Suprapubic skin (tissue), 4 donors: ENCODE measurements around the gene CD40. TPM values are rescaled to one million over a fixed set of nuclear protein-coding genes. Genes with fewer than 3 reads are reported as not detected.
A peak's percentile ranks its signal among the peaks of the same experiment; 100 is the strongest.

ENCODE experiments used
- DNase-seq, 2 donors: peaks; one replicate each; pipeline ENCODE4 v3.0.0-alpha.2; 2019; ENCODE audit warnings: low spot score in 2 of 2
- H3K27ac ChIP-seq: fragments of 200-600 bp; sonication (generic); one replicate; pipeline ENCODE4 v1.5.1; 2019
- H3K27me3 ChIP-seq: fragments of 200-600 bp; sonication (generic); one replicate; pipeline ENCODE4 v1.5.1; 2019
- H3K36me3 ChIP-seq: fragments of 200-600 bp; sonication (generic); one replicate; pipeline ENCODE4 v1.5.1; 2019
- H3K4me1 ChIP-seq: fragments of 200-600 bp; sonication (generic); one replicate; pipeline ENCODE4 v1.5.1; 2019
- H3K4me3 ChIP-seq: fragments of 200-600 bp; sonication (generic); one replicate; pipeline ENCODE4 v1.5.1; 2019; ENCODE audit warnings: mild to moderate bottlenecking
- H3K9me3 ChIP-seq: fragments of 200-600 bp; sonication (generic); one replicate; pipeline ENCODE4 v1.5.1; 2019
- EP300 ChIP-seq: sonication (generic); formaldehyde crosslinking; IDR thresholded peaks from one replicate; pipeline ENCODE4 v1.6.1; 2017; ENCODE audit warnings: antibody characterized with exemption
- POLR2A ChIP-seq, 2 donors: fragments of 450-650 bp; IDR thresholded peaks; one replicate each; pipeline ENCODE4 v1.6.1; 2017; ENCODE audit warnings: antibody characterized with exemption in 2 of 2, mild to moderate bottlenecking in 2 of 2, moderate library complexity in 2 of 2
- POLR2AphosphoS5 ChIP-seq, 3 donors: sonication (generic); formaldehyde crosslinking; IDR thresholded peaks; one replicate each; pipeline ENCODE4 v1.6.1; 2017; ENCODE audit warnings: antibody characterized with exemption in 3 of 3
- WGBS: methylation state at CpG from one replicate; pipeline ENCODE4 v1.1.5; 2018; 5-methylcytosine and 5-hydroxymethylcytosine counted together
- total RNA-seq, 4 donors: library from RNA; depleted of rRNA; stranded (reverse); fragments of >200 nt; gene quantifications; one replicate each; pipeline ENCODE4 v1.1.0, GENCODE V29; 2016
- TF ChIP-seq, protein P1 (sequence below), 2 donors: fragments of 200-600 bp in 1 of 2; fragments of 450-650 bp in 1 of 2; sonication (generic) in 1 of 2; IDR thresholded peaks; one replicate each; pipeline ENCODE4 v1.5.1; 2016 to 2019; ENCODE audit warnings: antibody characterized with exemption in 2 of 2, mild to moderate bottlenecking in 1 of 2, moderate library complexity in 1 of 2

The CD40 gene
- total RNA-seq, 4 donors from 2014 or later = 12.9 to 30.6 (median 17.2) TPM

GRCh38 chr20:46128310-46129151 lies 10.4 kb downstream of the CD40 start:
- 67% methylated on average over 4 of the region's 16 CpGs for WGBS
- H3K27ac ChIP-seq = no peak overlapping the region
- TF ChIP-seq, protein P1, sequence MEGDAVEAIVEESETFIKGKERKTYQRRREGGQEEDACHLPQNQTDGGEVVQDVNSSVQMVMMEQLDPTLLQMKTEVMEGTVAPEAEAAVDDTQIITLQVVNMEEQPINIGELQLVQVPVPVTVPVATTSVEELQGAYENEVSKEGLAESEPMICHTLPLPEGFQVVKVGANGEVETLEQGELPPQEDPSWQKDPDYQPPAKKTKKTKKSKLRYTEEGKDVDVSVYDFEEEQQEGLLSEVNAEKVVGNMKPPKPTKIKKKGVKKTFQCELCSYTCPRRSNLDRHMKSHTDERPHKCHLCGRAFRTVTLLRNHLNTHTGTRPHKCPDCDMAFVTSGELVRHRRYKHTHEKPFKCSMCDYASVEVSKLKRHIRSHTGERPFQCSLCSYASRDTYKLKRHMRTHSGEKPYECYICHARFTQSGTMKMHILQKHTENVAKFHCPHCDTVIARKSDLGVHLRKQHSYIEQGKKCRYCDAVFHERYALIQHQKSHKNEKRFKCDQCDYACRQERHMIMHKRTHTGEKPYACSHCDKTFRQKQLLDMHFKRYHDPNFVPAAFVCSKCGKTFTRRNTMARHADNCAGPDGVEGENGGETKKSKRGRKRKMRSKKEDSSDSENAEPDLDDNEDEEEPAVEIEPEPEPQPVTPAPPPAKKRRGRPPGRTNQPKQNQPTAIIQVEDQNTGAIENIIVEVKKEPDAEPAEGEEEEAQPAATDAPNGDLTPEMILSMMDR (IDR thresholded peaks at IDR 0.05) = peak in 1 of 2 donors; percentile 34
- TF ChIP-seq POLR2A (IDR thresholded peaks at IDR 0.05) = no peak
- H3K27me3 ChIP-seq = peaks cover 25% of the 10 kb centered on the region
- DNase-seq = peak in 1 of 2 donors; percentile 55
- H3K4me3 ChIP-seq = no peak overlapping the region
- H3K36me3 ChIP-seq = peaks cover 7% of the 10 kb centered on the region
- peaks cover 11% of the 10 kb centered on the region for H3K4me1 ChIP-seq
- no peaks in the 10 kb centered on the region for H3K9me3 ChIP-seq

DNA sequence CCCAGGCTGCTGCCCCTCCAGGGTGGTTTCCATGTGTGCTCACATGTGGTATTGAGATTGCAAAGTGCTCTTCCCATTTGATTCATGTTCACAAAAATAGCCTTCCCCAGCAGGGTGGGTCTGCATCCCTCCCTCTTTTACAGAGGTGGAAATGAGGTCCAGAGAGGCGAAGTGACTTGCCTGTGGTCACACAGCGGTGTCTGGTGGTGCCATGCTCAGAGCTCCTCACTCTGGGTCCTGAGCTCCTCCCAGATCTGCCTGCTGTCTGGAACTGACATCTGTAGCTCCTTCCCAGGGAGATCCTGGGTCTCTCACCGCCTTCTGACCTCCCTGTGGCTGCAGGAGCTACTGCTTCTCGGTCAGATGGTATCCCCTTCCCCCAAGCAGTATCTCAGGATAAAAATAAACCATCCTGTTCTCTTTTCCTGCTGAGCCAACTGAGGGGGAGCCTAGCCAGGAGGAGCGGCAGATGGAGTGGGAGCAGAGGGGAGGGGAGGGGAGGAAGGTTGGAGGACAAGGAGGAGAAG lies 11.9 kb downstream of the CD40 start:
- 21% methylated on average over 5 of the region's 5 CpGs for WGBS
- no peak overlapping the region for H3K27ac ChIP-seq
- H3K36me3 ChIP-seq = no peaks in the 10 kb centered on the region
- no peaks in the 10 kb centered on the region for H3K9me3 ChIP-seq
- no peak overlapping the region for H3K4me3 ChIP-seq
- H3K4me1 ChIP-seq = peaks cover 11% of the 10 kb centered on the region
- DNase-seq = peak in 1 of 2 donors; percentile 14
- peaks cover 25% of the 10 kb centered on the region for H3K27me3 ChIP-seq
- TF ChIP-seq, protein P1 (IDR thresholded peaks at IDR 0.05) = no peak
- TF ChIP-seq POLR2A (IDR thresholded peaks at IDR 0.05) (no peak), EP300 (no peak), POLR2AphosphoS5 (IDR thresholded peaks at IDR 0.05) (no peak)

DNA sequence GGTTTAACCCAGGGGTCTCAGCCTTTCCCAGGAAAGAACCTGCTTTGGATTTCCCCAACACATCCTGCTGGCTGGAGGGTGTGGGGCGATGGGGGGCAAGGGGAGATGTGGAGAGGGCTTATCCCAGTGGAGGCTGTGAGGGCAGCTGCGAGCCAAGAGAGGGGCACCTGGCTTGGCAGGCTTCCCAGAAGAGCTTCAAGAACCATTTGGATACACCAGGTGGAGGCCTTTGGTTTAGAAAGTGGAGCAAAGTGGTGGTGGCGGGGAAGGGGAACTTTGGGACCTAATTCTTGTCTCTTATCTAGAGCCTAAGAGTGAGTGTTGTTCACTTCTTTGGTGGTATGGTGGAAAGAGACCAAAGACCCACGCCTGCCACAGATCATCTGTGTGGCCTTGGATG lies 12.4 kb downstream of the CD40 start:
- Histone ChIP-seq H3K27me3 (peaks cover 25% of the 10 kb centered on the region), H3K36me3 (no peaks in the 10 kb centered on the region), H3K4me1 (peaks cover 11% of the 10 kb centered on the region), H3K27ac (no peak overlapping the region), H3K4me3 (no peak overlapping the region), H3K9me3 (no peaks in the 10 kb centered on the region)
- no peak for TF ChIP-seq POLR2AphosphoS5 (IDR thresholded peaks at IDR 0.05)
- TF ChIP-seq, protein P1 (IDR thresholded peaks at IDR 0.05) = no peak
- TF ChIP-seq POLR2A (IDR thresholded peaks at IDR 0.05) = no peak
- no peak for TF ChIP-seq EP300
- 56% methylated on average over 4 of the region's 4 CpGs for WGBS
- DNase-seq = peak in 1 of 2 donors; percentile 44

- no peak for DNase-seq
- Histone ChIP-seq H3K4me1 (peaks cover 15% of the 10 kb centered on the region), H3K27me3 (peaks cover 25% of the 10 kb centered on the region), H3K9me3 (no peaks in the 10 kb centered on the region), H3K4me3 (no peak overlapping the region), H3K36me3 (no peaks in the 10 kb centered on the region), H3K27ac (no peak overlapping the region)
- 18% methylated on average over 6 of the region's 6 CpGs for WGBS
- TF ChIP-seq, protein P1 (IDR thresholded peaks at IDR 0.05) = no peak
- no peak for TF ChIP-seq POLR2A (IDR thresholded peaks at IDR 0.05)
- no peak for TF ChIP-seq EP300
- TF ChIP-seq POLR2AphosphoS5 (IDR thresholded peaks at IDR 0.05) = no peak
These were observed 13.3 kb downstream of the CD40 start for GRCh38 chr20:46131396-46131795.

DNA sequence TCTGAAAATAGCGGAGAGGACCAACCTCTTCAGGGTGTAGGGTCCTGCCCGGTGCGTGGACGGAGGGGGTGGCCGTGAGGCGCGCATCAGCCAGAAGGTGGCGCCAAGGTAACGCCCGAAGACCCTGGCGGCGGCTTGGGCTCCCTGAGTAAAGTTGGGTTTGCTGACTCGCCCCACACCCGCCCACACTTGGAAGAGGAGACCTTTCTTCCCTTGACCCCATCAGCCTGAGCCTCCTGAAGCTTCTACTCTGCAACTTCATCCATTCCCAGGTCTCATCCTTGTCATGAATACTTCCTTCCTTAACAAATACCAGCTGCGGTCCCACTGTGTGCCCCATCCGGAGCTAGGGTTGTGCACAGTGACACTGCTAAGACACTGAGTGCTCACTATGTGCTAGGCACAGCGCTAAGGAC lies 14.6 kb downstream of the CD40 start:
- H3K27me3 ChIP-seq = peaks cover 25% of the 10 kb centered on the region
- no peak overlapping the region for H3K4me3 ChIP-seq
- no peaks in the 10 kb centered on the region for H3K9me3 ChIP-seq
- no peaks in the 10 kb centered on the region for H3K36me3 ChIP-seq
- WGBS = 13% methylated on average over 17 of the region's 17 CpGs
- no peak overlapping the region for H3K27ac ChIP-seq
- H3K4me1 ChIP-seq = peaks cover 19% of the 10 kb centered on the region
- DNase-seq = peak; percentile 72 to 89
- TF ChIP-seq, protein P1 (IDR thresholded peaks at IDR 0.05) = peak; percentile 48 to 71
- TF ChIP-seq EP300 (no peak), POLR2A (IDR thresholded peaks at IDR 0.05) (no peak)
